ENCODE results near the gene STIP1.
A peak's percentile ranks its signal among the peaks of the same experiment; 100 is the strongest.
"Not testable (repeated sequence)": the region's sequence is repeated elsewhere in the genome, so short reads cannot be mapped to it uniquely, and the experiment has no call there.

Gene STIP1

DNA sequence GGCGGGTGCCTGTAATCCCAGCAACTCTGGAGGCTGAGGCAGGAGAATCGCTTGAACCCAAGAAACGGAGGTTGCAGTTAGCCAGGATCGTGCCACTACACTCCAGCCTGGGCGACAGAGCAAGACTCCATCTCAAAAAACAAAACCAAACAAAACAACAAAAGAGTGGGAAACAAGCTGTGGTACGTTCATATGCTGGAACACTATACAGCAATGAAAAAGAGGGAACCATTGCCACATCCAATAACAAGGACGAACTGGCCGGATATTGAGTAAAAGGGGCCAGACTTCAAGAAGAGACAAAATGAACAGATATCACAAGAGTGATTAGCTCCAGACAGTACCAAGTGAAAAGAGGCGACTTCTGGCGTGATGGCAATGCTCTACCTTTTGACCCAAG, 24.9 kb upstream of the STIP1 start:
- DNase-seq, result no peak

DNA sequence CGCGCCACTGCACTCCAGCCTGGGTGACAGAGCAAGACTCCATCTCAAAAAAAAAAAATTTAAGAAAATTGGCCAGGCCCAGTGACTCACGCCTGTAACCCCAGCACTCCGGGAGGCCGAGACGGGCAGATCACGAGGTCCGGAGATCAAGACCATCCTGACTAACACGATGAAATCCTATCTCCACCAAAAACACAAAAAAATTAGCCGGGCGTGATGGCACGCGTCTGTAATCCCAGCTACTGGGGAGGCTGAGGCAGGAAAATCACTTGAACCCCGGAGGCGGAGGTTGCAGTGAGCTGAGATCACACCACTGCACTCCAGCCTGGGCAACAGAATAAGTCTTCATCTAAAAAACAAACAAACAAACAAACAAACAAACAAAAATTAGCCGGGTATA, 23.2 kb upstream of the STIP1 start:
- not testable (repeated sequence) for DNase-seq

DNA sequence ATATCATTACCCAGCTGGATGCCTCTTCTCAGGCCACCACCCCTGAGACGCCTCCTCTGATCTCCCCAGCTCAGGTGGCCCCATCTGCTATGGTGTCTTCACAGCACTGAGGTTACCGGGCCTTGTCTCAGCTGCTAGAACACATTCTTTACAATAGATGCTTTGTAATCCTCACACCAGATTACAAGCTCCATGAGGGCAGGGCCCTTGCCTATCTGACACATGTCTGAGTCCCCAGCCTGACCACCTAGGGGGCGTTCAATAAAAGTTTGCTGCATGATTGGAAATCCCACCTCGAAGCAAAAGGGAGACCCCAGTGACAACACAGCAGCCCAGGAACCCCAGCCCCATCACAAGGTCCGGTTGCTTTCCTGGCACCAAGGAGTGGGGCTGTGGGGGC, 22.0 kb upstream of the STIP1 start:
- peak; percentile 5 for DNase-seq

DNA sequence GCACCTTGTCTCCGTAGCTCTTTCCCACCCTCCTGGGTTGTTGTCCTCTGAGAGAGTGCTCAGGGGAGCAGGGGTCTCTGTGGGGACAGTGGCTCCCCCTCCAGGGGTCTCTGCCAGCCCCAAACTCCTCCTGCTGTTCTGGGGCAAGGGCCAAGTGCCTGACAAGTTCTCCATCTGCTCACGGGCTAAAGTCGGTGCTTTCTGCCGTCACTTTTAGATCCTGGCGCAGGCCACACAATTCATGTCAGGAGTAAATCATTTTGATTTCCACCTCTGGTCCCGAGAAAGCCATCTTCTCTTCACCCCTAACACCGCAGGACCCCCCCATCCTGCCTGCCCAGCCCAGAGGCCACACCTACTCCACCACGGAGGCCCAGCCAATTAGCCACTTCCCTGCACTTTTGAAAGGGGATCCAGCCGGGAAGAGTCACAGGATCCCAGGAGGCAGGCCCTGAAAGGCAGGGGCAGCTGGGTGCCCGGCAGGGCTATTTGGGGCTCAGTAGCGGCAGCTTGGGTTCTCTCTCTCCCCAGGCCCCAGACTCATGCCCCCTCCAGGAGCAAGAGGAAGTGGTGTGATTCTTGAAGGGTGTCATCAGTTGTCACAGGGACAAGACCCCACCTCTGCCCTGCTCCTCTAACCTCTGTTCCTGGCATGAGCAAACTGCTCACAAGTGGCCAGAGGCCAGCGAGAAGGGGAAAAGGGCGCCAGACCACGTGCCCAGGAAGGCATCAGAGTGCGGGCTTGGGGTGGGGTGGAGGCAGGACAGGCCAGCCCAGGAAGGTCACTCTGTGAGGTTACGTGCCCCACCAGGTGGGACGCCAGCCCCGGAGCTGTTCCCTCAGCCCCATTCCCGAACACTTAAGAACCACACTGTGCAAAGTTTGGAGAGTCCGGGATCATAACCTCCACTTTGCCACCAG, 21.3 kb upstream of the STIP1 start:
- DNase-seq, result peak; percentile 31

DNA sequence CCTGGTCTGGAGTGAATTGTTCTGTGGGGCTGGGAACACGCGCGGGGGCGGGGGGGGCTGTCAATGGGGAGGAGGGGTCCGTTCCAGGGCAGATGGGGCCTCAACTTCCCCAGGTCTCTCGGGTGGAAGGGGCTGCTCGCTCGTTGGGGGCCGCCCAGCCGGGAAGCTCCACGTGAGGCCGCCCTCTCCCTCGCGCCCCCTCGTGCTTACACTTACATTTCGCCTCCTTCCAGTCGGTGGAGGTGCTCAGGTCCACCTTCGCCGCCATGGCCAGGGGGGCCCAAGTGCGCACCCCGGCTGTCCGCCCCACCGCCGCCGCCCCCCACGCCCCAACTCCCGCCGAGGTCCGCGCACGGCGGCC, 20.5 kb upstream of the STIP1 start:
- DNase-seq, result peak; percentile 60

DNA sequence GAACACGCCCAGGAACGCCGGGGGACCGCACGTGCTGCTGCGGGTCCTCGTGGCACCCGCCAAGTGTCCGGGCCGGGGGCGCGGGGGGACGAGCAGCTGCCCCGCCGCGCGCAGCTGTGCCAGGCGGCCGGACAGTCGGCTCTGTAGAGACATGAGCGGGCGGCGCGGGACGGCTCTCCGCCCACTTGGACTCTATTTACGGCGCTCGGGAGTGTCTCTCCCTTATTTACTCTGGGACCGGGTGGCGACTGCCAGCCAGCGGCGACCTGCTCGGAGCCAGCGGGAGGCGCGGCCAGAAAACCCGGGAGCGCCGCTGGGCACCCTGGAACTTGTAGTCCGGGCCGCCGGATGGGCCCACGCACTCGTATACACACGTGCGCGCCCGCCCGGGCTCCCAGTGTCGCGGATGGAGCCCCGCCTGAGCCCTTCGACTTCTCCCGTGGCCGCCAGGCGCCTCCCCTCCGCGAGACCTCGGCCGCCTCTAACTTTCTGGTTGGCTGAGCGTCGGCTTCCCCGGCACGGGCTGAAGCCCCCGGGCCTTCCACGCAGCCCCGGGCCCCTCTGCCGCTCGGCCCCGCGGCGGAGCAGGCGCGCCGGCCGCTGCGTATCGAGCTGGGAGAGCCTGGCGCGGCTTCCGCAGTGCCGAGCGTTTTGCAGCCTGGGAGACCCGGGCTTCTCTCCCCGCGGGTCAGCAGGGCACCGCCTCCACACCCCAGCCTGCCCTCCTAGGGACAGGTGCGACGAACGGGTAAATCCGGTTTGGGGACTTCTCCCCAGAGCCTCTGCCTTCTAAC, 19.9 kb upstream of the STIP1 start, which contains the start of gene MACROD1:
Gene MACROD1 (minus strand): TSS at position 272 of the 794 bp plus-strand sequence. CDS start 119 bp downstream, at position 153.
- peak; percentile 92 for DNase-seq

DNA sequence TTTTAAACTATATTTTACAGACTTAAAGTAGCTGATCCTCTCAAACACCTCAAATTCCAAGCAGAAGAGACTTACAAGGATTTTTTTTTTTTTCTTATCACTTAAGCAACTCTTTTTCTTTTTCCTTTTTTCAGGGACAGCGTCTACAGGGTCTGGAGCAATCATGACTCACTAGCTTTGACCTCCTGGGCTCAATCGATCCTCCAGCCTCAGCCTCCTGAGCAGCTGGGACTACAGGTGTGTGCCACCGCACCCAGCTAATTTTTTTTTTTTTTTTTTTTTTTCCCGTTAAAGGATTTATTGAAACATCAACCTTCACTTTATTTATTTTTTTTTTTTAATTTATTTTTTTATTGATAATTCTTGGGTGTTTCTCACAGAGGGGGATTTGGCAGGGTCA, 15.6 kb upstream of the STIP1 start:
- no peak for DNase-seq

DNA sequence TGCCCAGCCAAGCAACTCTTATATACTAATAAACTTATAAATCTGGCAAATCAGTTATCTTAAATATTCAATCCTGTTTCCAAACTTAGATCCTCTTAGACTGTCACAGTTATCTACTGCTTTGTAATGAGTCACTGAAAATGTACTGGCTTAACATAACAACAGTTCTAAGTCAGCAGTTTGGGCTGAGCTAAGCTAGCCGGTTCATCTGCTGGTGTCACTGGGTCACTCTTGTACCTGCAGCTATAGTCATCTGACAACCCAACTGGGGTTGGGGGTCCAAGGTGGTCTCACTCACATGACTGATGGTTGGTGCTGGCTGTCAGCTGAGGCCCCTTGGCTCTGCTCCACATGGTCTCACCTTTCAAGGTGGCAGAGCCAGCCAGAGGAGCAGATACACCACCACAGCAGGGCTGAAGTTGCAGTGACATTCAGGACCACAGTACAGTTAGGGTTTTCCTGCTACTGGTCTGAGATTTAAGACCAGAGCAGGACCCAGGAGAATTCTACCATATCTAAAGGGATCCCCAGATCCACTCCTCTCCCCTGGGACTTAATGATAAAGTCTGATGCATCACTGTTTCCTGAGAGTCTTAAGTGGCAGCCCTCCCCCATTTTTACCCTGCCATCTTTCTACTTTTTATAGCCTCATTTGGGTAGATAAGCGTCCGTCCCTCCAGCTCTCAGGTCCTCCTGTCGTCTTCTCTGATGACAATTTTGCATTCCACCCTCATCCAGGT, 12.2 kb upstream of the STIP1 start:
- no peak for DNase-seq

DNA sequence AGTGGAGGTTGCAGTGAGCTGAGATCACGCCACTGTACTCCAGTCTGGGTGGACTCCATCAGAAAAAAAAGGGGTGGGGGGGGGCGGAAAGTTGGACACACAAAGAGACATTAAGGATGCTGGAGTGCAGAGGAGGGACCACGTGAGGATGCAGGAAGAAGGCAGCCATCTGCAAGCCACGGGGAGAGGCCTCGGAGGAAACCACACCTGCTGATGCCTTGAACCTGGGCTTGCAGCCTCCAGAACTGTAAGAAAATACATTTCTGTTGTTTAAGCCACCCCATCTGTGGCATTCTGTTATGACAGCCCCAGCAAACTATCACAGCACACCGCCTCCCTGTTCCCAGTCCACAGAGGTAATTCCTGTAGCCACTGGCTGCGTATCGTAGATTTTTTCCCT, 9.2 kb upstream of the STIP1 start:
- no peak for DNase-seq

DNA sequence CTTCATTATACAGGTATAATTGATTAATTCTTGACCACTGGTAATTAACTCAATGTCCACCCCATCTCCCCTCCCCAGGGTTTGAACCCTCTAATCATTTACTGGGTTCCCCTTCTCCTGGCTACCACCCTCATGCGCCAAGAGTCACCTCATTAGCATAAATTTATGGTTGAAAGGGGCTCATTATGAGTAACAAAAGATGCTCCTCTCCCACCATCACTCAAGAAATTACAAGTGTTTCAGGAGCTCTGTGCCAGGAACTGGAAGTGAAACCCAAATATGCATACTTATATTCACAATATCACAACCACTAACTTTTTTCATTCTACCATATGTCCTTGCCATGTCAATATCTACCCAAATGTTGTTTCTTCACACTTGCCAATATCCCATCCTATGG, 7.8 kb upstream of the STIP1 start:
- no peak for DNase-seq

DNA sequence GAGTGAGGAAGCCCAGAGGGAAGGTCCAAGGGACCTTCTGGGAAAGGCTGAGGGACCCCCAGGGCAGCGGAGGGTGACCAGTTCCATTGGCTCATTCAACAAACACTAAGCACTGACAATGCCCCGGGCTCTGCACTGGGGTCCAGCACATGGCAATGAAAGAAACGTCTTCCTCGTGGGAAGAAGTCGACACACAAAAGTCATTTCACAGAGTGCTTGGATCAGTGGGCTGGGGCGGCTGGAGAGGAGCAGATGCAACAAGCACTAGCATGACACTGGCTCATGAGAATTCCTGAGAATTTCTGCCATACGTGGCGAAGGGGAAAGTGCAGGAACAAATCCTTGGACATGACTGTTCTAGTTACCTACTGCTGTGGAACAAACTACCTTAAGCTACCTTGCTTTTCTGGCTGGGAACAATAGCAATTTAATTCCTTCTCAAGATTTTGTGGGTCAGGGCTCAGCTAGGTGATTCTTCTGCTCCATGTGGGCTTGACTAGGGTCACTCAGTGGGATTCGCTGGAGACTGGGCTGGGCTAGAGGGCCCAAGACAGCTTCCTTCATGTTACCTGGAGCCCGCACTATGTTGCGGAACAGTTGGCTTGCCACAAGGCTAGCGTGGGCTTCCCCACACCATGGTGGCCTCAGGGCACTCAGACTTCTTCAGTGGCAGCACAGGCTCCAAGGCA, 6.9 kb upstream of the STIP1 start:
- no peak for DNase-seq

DNA sequence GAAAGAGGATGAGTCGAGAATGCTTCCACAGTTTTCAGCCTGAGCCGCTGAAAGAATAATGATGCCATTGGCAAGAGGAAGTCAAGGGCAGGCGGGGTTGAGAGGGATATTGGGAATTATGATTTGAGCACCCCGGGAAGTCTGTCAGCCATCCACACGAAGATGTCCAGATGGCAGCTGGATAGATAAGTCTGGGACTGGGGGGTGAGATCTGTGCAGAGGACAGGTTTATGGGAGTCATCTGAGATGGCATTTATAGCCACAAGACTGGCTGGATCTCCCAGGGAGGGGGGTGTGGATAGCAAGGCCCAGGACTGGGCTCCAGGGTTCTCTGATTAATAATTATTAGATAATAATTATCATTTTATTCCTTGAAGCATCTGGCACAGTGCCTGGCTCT, 5.1 kb upstream of the STIP1 start:
- DNase-seq, result no peak

DNA sequence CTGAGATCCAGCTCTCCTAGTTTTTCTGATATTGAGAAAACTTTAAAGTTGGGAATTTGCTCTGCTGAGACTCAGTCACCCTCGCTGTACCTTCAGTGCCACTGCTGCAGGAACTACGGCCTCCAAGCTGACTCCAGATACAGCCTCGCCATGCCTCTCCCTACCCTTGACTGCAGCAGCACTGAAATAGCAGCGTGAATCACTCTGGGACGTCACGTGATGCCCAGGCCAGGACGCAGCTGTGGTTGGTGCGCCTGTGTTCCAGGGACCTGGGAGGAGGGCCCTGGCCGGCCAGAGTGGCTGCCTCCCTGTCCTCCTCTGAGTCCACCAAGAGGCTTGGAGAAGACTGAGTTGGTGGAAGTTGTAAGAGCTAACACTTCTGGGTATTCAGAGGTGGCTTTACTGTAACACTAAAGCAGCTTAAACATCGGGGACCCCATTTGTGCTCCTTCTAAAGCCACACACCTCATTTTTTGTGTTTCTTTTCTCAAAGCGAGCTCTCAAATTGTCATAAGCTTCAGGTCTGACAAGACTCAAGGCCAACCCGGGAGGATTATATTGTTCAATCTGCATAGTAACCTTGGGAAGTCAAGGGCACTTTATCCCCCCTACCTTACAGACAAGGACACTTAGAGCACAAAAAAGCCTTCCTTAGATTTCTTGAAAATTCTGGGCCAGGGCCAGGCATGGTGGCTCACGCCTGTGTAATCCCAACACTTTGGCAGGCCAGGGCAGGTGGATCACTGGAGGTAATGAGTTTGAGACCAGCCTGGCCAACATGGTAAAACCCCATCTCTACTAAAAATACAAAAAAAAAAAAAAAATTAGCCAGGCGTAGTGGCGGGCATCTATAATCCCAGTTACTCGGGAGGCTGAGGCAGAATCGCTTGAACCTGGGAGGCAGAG, 4.2 kb upstream of the STIP1 start:
- peak; percentile 93 for DNase-seq

DNA sequence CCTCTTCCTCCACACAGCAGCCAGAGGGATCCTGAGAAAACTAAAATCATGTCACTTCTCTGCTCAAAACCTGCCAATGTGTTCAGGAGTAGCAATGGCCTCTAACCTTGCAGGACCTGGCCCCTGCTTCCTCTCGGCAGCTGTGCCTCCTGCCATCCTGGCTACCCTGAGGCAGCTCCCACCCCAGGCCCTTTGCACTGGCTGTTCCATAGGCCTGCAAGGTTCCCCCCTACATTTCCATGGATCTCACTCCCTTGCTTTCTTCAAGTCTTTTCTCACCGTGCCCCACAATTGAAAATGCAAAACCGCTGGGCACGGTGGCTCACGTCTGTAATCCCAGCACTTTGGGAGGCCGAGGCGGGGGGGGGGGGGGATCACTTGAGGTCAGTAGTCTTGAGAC, 2.1 kb upstream of the STIP1 start:
- no peak for DNase-seq

DNA sequence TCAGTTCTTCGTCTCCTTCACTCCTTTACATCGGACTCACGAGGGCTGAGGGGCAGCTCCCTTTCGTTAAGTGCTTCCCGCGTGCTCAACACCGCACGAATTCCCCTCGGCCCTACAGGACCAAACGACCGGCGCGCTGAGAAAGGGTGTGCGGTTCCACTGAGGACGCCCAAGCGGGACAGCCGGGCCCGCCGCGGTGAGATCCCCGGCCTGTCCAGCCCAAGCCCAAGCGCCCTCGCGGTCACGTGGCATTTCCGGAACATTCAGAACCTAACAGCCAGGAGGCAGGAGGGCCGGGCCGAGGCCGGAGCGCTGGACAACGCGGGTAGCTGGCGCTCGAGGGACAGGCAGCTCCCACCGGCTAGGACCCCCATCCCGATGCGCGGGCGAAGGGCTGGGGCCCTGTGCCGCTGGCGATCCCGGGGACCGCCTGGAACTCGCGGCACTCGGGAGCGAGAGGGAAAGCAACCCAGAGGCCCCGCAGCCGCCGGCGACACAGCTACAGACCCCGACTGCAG, 737 bp upstream of the STIP1 start:
- DNase-seq, result peak; percentile 93

DNA sequence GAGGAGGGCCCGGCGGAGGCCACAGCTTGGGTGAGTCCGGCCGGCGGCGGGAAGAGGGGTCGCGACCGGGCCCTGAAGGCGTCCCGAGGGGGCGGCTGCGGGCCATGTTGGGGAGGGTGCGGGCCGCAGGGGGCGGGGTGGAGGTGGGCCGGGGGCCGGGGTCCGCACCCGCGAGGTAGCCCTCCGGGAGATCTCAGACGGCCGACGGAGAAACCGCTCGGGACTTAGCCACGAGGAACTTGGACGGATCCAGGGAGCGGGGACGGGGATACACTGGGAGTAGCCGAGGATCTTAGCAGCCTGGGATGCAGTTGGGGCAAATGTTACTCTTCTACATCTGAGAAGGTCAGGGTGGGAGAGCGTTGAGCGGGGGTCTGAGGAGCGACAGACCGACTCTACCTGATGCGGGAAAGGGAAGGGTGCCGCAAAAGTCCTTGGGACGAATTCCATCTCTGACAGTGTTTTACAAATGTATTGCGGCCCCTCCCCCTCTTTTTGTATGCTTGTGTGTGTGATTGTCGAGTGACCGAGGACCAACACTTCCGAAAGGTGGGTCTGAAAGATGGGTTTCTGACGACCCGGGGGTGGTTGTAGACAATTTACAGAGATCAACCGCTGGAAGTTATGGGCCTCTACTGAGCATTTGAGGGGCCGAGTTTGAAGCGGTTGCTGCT, 658 bp downstream of the STIP1 start:
- DNase-seq, result peak; percentile 50

DNA sequence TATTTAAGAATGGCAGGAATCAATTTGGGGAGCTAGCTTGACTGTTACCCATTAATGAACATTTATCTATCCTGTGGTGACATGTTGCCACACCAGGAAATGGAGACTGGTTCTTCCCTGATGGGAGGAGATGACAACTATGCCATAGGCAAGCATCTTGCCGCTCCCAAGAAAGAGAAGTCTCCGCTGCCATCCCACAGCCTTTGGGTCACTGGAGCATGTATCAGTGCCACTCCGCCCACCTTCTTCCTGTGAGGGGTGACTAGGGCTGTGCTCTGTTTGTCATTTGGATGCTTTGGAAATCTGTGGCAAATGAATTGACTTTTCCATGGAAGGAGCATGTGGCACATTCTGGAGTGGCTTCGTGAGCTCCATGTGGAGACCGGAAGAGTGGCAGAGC, 6.5 kb downstream of the STIP1 start:
- no peak for DNase-seq

DNA sequence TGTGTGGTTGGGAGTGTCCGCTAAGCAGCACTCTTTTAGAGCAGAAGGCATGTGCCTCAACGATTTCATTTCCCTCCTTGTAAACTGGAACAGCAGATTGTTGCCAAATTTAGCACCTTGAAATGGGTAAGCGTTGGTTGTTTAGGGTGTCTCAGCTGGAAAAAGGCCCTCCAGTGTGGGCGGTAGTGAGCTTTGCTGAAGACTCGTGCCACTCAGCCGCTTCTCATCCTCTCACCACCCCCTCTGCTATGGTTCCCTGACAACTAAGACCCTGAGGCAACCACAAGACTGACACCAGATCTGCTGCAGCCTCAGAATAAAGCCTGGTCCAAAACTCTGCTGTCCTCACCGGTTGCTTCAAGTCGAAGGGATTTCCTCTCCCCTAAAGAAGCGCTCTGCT, 10.7 kb downstream of the STIP1 start:
- no peak for DNase-seq

DNA sequence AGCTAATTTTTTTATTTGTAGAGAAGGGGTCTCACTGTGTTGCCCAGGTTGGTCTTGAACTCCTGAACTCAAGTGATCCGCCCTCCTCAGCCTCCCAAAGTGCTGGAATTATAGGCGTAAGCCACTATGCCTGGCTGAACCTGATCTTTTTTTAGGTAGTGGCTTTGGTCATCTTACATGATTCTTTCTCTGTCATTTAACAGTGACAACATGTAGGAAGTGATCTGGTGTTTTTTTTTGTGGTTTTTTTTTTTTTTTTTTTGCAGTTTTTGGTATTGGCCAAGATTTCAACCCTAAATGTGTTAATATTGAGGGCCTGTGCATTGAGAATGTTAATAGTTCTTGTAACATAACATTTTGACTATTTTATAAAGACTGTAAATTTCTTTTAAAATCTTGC, 12.5 kb downstream of the STIP1 start:
- DNase-seq, result no peak

DNA sequence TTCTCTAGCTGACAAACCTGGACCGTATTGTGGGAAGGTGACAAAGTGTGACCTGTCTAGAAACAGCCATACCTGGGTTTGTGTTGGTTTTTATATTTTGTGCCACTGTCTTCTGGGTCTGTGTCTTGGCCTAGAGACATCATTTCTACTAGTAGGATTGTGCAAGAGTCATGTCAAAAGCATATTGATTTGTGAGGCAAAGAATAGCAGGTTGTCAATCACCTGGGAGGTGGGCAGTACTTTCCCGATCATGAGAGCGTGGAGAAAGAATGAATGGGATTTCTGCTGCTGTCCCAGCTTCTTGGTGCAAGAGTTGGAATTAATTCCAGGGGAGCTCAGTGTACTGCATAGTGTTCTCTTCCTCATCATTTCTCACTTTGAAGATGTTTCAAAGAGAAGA, 15.6 kb downstream of the STIP1 start:
- DNase-seq, result no peak

DNA sequence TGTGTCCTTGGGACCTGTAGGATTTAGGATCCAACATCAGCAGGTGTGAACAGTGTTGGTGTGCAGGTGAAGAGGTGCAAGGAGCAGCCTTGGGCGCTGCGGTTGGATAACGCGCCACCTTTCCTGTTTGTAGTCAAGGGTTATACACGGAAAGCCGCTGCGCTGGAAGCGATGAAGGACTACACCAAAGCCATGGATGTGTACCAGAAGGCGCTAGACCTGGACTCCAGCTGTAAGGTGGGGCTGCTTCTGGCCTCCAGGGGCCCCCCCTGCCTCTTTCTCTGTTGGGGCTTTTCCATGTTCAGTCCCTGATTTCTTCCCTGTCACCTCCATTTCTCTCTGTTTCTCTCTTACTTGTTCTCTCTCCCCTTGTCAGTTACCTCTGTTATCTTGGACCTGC, 17.0 kb downstream of the STIP1 start:
- DNase-seq, result no peak
